HG02763 (cell line): ENCODE results near the gene OR5AC2.

Source experiments
- ATAC-seq: cut with Tn5 transposase; IDR thresholded peaks from one replicate; pipeline ENCODE4 v1.9.1; 2021; ENCODE audit warnings: mild to moderate bottlenecking, moderate library complexity; ENCODE audit not compliant: unreplicated experiment

The OR5AC2 gene, protein sequence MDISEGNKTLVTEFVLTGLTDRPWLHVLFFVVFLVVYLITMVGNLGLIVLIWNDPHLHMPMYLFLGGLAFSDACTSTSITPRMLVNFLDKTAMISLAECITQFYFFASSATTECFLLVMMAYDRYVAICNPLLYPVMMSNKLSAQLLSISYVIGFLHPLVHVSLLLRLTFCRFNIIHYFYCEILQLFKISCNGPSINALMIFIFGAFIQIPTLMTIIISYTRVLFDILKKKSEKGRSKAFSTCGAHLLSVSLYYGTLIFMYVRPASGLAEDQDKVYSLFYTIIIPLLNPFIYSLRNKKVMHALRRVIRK

DNA sequence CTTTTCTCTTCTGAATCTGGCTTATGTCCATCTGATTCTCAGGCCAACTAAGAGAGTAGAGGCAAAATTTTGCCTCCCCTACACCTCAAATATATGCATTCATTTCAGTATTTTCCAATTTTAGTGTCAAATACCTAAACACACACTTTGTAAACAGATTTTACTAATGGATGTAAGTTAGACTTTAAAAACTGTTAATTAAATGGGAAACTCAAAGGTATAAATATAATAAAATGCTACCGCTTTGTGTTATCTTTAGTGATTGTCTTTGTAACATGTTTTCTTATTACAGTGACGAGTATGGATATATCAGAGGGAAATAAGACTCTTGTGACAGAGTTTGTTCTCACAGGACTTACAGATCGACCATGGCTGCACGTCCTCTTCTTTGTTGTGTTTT lies at the start of gene OR5AC2:
TSS of gene OR5AC2 (plus strand) at position 301 of the 400 bp plus-strand sequence. CDS start at position 301, 0 bp downstream.
- ATAC-seq = no peak

DNA sequence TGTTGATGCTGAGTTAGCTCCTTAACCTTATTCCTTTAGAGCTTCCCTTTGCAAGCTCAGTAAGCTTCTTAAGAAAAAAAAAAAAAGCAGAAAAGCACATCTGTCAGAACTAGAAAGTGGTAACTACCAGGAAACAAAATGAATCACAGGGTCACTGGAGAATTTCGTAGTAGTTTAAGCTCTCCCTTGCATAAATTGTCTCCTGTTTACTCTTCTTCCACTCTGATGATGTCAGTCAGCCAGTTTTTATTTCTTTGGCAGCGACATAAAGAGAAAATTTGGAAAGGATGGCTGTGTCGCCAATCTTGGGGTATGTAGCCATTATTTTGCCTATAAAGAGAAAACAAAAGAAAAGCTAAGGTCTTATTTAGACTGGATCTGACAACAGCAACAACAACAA lies 48.7 kb upstream of the OR5AC2 start:
- no peak for ATAC-seq

DNA sequence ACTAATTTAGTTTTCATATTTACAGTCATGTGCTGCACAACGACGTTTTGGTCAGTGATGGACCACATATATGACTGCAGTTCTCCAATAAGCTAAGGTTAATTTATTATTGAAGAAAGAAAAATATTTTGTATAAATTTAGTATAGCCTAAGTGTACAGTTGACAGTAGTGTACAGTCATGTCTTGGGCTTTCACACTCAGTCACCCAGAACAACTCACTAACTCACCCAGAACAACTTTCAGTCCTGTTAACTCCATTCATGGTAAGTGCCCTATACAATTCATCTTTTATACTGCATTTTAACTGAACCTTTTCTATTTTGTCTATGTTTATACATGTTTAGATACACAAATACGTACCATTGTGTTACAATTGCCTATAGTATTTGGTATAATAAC lies 48.1 kb upstream of the OR5AC2 start:
- no peak for ATAC-seq

DNA sequence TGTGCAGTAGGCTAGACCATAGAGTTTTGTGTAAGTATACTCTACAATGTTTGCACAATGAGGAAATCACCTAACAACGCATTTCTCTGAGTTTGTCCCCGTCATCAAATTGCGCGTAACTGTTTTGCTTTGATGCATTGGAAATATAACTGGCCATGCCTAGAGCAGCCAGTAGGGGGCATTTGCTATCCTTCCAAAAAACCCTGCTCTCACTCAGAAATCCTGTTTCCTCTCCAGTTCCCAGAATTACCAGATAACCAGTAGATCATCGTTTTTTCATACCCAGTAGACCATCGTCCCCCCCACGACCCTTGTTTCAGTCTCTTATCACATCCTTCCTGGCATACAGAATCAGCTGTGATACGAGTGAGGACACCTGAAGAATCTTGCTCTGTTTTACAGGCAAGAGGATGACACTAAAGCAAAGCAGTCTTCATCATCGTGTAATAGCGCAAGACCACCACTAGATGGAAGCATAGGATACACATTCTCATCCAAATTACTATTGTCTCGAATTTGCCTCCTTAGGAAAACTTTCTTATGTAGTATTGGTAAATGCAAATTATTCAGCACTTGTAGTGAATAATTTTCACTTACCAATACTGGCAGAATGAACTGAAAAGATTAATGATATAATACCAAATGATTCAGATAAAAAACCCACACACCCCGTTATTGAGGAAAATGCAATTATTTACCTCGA lies 47.5 kb upstream of the OR5AC2 start:
- ATAC-seq = peak; percentile 99

DNA sequence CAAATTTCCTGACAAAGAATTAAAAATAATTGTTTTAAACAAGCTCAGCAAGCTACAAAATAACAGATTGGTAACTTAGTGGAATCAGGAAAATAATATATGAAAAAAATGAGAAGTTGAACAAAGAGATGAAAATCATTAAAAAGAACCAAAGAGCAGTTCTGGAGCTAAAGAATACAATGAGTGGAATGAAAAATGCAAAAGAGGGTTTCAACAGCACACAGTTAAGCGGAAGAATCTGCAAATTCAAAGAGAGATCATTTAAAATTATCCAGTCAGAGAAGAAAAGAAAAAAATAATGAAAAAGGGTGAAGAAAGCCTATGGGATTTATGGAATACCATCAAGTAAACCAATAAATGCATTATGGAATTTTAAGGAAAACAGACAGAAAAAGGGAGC lies 45.6 kb upstream of the OR5AC2 start:
- ATAC-seq = no peak

DNA sequence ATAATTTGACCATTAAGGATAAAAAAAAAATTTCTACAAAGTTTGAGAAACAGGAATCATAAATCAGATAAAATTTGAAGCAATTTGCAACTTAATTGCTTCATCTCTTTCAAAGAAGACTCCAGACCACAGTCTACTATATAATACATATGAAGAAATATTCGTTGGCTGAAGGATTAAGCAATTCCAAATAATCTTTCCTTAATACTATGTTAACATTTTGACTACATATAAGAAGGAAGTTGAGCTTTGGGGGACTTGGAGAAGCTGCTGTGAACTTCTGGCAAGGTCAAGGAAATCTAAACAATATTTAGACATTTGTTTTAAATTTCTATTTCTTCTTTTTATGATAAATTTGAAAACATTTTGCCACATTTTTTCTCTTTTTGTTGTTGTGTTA lies 38.4 kb upstream of the OR5AC2 start:
- no peak for ATAC-seq

DNA sequence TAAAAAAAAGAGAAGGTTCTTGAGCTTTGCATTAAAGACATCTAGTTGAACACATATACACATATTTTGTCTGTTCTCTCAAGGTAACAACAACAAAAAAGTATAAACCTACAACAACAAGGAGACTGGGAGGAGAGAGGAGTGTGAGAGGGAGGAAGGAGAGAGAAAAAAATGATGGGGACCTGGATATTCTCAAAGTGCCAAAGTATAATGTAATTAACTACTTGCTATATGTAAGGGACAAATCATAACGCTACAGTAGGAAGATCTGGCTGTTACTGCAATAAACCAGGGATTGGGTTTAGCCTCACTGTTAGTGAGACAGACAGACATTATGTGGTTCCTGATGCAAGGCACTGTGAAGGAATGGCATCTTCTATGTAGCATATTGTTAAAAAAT lies 37.7 kb upstream of the OR5AC2 start:
- no peak for ATAC-seq

DNA sequence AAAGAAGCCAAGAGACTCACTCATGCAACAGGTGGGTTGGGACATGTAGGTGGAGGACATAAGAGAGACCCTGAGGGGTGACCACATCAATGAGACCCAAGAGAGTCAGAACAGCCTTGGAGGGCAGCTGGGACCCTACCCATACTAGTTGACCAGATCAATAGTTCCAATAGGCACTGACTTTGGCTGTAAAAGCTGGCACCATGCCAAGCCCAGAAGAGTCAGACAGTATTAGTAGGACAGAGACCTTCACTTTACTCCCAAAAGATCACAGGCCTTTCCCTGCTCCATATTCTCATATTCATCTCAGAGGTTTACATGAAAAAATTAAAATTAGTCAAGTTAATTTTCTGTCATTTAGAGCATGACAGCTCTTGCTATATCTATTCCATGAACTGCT lies 30.9 kb upstream of the OR5AC2 start:
- ATAC-seq = no peak

DNA sequence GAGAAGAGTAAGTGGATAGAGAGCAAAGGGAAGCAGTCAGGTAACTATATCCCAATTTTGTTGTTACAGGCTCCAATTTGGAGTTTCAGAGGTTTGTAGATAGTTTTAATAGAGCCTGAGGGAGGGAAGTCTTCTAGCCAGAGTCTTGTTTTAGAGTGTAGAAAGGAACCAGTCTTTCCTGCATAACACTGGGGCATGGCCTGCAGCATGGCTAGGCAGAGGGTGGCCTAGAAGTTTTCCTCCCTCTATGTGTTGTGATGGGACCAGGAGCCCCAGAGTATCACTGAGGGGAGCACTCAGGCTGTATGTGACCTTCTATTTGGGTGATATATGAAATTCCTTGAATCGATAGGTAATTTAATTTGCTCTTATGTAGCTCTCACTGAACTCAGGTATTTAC lies 29.3 kb upstream of the OR5AC2 start:
- no peak for ATAC-seq

DNA sequence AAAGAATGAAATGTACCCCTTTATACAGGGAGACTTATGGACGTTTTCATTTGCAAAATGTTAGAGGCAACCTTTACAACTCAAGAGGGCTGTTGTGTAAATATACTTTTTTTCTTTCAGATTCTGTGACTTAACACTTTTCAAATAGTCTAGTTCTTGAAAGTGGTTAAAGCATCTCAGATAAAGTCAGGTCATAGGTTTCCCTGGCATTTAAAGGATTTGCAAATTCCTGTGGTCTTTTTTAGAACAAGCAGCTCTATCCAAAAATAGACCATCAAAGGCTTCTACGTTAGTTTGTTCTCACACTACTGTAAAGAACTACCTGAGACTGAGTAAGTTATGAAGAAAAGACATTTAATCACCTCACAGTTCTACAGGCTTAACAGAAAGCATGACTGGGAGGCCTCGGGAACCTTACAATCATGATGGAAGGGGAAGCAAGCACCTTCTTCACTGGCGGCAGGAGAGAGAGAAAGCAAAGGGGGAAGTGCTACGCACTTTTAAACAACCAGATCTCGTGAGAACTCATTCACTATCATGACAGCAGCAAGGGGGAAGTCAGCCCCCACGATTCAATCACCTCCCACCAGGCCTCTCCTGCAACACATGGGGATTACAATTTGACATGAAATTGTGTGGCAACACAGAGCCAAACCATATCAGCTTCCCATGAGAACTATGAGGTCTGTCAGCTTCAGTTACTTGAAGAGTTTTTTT lies 28.6 kb upstream of the OR5AC2 start:
- no peak for ATAC-seq

DNA sequence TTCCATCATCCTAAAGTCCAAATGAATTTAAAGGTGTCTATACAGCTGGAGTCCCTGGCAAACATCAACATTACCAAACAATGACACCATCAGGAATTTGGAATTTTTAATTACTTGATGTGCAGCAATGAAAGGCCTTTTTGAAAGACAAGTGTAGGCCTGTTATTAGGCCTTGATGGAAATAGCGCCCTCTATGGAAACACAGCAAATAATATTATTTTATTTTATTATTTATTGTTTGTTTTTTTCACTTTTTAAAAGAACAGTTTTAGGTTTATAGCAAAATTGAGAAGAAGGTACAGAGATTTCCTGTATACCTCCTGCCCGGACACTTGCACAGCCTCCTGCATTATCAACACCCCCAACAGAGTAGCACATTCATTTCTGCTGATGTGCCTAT lies 18.1 kb upstream of the OR5AC2 start:
- no peak for ATAC-seq

DNA sequence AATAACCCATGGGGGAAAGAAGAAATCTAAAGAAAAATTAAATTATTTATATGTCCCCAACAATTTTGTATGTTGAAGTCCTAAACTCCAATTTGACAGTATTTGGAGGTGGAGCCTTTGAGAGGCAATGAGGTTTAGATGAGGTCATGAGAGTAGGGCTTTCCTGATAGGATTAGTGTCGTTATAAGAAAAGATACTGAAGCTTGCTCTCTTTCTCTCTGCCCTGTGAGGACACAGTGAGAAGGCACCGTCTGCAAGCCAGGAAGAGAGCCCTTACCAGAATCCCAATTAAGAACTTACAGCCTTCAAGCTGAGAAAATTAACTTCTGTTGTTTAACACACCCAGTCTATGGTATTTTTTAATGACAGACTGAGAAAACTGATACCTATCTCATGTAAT lies 16.1 kb upstream of the OR5AC2 start:
- ATAC-seq = no peak

DNA sequence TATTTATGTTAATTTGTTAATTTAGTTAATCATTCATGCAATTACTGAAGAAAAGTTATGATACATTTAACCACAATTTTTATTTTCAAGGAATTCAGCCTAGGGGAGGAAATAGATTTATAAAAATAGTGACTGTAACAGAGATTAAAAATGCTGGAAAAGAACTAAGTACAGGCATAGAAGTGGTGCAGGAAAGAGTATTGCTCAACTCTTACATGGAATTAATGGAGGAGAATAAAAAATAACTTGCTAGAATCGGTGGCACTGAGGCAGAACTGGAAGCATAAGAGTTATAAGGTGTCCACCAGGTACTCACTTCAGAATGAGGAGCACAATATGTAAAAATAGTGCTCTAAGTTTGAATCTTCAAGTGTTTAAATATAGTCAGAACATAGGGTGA lies 13.5 kb upstream of the OR5AC2 start:
- no peak for ATAC-seq

DNA sequence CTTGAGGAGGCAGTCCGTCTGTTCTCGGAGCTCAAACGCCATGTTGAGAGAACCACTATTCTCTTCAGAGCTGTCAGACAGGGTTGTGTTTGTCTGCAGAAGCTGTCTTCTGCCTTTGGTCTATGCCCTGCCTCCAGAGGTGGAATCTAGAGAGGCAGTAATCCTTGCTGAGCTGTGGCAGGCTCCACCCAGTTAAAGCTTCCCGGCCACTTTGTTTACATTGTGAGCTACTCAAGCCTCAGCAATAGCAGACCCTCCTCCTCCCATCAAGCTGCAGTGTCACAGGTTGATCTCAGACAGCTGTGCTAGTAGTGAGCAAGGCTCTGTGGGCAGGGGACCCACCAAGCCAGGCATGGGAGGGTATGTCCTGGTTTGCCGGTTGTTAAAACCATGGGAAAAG lies 8.9 kb downstream of the OR5AC2 start:
- ATAC-seq = no peak

DNA sequence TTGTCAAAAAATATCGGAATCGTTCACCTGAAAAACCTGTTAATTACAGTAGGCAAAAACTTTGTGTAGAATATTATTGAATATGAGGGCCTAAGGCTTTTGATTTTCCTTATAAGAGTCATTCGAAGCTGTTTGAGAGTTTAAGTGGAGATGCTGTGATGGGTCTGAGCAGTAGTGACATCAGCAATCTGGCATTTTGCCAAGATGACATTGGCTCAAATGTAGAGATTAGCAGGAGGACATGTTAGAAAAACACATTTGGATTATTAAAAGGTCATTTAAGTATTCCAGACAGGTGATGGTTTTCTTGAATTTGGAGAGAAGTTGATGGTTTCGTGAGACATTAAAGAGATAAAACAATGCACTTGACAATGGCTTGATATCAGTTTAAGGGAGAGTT lies 12.9 kb downstream of the OR5AC2 start:
- ATAC-seq = no peak

DNA sequence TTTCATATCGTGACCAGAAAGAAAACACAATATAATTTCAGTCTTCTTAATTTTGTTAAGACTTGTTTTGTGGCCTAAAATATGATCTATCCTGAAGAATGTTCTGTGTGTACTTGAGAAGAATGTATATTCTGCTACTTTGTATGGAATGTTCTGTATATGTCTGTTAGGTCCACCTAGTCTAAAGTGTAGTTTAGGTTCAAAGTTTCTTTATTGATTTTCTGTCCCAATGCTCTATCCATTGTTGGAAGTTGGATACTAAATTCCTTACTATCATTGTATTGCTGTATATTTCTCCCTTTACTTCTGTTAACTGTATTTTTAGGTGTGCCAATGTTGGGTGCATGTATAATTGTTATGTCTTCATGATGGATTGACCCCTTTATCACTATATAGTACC lies 21.2 kb downstream of the OR5AC2 start:
- no peak for ATAC-seq

DNA sequence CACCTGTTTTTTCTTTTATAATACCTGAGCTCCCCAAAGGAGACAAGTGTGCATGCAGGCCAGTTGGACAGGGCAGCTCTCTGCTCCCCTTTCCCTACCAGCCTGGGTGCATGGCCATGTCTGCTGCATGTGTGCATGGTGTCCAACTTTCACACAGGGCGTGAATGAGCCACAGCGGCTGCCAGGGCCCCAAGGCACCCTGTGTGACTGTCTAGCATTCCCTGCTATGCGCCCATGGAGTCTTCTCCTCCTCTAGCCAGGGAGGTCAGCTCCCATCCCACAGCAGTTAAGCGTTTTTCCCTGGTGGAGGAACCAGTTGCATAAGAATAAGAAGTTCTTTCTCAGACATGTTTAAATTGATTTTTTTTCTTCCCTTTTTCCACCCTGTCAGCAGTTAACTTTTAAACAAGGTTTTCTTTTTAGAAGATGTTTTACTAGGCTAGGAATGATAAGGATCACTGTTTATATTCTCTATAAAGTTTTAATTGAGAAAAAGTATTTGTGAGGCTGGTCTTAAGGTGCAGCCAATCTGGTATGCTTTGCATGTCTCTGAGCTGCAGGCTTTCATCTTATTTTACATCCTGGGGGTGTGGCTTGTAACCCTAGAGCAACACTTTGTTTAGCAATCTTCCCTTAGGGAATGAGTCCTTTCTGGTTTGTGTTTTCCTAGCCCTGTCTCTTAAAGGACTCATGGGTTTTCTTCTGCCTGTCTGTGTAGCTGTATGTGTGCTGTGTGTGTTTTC lies 23.0 kb downstream of the OR5AC2 start:
- ATAC-seq = no peak

DNA sequence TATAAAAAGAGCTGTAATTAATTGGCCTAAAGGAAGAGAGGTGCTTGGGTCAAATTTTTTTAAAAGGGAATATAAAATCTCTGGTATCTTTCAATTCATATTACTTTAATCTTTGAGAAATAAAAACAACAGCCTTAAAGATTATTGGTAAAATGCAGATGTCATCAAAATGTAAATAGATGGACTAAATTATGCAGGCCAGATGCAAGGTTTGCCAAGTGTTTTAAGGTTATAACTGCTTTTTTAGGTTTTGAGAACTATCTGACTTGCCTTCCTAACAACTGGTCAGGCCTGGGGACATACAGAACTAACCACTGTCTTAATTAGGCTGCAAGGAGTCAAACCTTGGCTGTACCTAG lies 23.6 kb downstream of the OR5AC2 start:
- ATAC-seq = no peak

DNA sequence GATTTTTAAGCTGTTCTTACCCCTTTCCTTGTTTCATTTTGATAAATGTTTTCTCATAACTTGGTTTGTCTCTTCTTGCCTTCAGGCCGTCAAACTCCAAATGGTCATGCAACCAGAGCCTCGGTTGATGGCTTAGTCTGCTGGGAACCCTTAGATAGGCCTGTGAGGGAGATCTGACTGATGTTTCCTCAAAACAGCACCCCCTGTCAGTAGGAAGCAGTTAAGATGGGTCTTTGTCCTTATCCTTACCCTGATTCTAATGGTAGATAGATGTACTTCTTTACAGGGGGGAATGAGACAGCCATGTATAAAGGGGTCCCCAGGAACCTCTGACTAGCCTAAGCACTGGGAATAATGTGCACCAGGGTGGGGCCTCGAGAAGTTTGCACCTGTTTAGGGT lies 27.3 kb downstream of the OR5AC2 start:
- ATAC-seq = no peak

DNA sequence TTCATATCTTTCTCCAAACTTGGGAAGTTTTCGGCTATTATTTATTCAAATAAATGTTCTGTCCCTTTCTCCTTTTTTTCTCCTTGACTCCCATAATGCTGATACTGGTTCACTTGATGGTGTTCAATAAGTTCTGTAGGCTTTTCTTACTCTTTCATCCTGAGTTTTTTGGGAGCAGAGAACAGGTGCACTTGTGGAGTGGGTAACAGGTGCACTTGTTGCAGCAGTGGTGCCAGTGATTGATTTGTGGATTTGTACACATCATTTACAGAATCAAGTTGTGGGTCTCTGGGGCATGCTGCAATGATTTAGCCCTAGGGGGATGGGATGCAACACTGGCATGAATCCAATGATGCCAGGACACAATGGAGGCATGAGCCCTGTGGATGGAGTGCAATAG lies 28.7 kb downstream of the OR5AC2 start:
- no peak for ATAC-seq

DNA sequence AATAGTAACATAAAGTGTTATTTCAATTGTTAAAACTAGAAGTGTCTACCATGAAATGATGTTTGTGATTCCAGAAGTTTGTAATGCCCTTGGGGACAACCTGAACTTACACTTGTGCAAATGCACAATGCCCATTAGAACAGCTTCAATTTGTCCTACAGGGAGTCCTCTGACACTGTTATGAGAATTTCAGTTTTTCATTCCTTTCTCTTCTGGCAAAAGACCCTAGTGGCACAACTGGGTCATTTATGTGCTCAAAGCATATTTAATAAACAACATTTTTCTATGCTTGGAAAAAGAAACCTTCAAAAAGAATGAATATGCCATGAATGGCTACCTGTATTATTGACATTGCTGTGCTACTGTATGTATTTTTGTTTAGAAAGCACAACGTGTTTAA lies 43.4 kb downstream of the OR5AC2 start, which contains the start of gene OR5H1:
TSS of gene OR5H1 (plus strand) at position 301 of the 400 bp plus-strand sequence. CDS start 1,977 bp downstream, outside the sequence.
- ATAC-seq = no peak
